Fibroblast of lung (primary cell): Measurements from ENCODE around the gene TRIM15.

Source experiments
- CTCF ChIP-seq, 2 donors: IDR thresholded peaks in 1 of 2; conservative IDR thresholded peaks in 1 of 2; 1 replicate in 1 of 2; 2 replicates in 1 of 2; pipeline ENCODE4 v1.5.1; 2011 to 2012; ENCODE audit warnings: low read length in 2 of 2, control low read depth in 1 of 2, inconsistent platforms in 1 of 2, low read depth in 1 of 2, mild to moderate bottlenecking in 1 of 2
- EZH2 ChIP-seq: IDR thresholded peaks from 2 replicates; pipeline ENCODE4 v1.5.1; 2012; ENCODE audit warnings: low read length, control low read depth, mild to moderate bottlenecking; ENCODE audit errors: missing control alignments

- TF ChIP-seq CTCF (conservative IDR thresholded peaks at IDR 0.05 in 1 of 2, IDR thresholded peaks at IDR 0.05 in 1 of 2; ENCODE audit: low read depth in 1 of 2, low read length in 2 of 2) (no peak), EZH2 (no peak)
Observed at GRCh38 chr6:30202366-30202765, 39.0 kb downstream of the TRIM15 start.
